A549 (cell line): ENCODE measurements around the gene STX1B. TPM values are rescaled to one million over a fixed set of nuclear protein-coding genes. Genes with fewer than 3 reads are reported as not detected.

Experiments used
- ATAC-seq, 2 experiments: fragments of 200-7000 bp in 1 of 2; fragments of >200 bp in 1 of 2; cut with Nextera tagmentation in 1 of 2; cut with Tn5 transposase in 1 of 2; 3 replicates each; pipeline versions ENCODE4 v1.8.0 to v1.9.1; 2018 to 2020; ENCODE audit warnings: mild to moderate bottlenecking in 1 of 2, moderate library complexity in 1 of 2
- CTCF ChIA-PET: fragments of 300-600 bp; sonication (Branson Sonifier 250); formaldehyde crosslinking; extraction: SDS; loops from one replicate; lab custom pipeline; 2021; ENCODE audit warnings: antibody characterized with exemption, inconsistent platforms; lab: Yijun Ruan, JAX
- POLR2A ChIA-PET: fragments of 350-600 bp; formaldehyde crosslinking; extraction: SDS; loops from one replicate; lab custom pipeline; 2021; ENCODE audit warnings: antibody characterized with exemption, inconsistent platforms; lab: Yijun Ruan, JAX
- DNase-seq, 2 experiments: peaks; one replicate each; pipeline versions ENCODE4 v3.0.0 to v3.0.0-alpha.2; 2011 to 2016; ENCODE audit warnings: low read depth in 1 of 2, low spot score in 1 of 2
- FAIRE-seq: peaks from 2 replicates; lab custom pipeline; 2011; peaks lifted over from hg19 to GRCh38; lab: Jason Lieb, UNC
- H3K27ac ChIP-seq, 2 experiments: fragments of >200 bp; sonication (Bioruptor Twin); formaldehyde crosslinking; 3 replicates each; pipeline ENCODE4 v1.5.1; 2016 to 2017
- H3K4me1 ChIP-seq: fragments of >200 bp; sonication (Bioruptor Twin); formaldehyde crosslinking; 3 replicates; pipeline ENCODE4 v1.6.1; 2016
- H3K4me2 ChIP-seq: fragments of >200 bp; sonication (Bioruptor Twin); formaldehyde crosslinking; 3 replicates; pipeline ENCODE4 v1.6.1; 2016
- H3K4me3 ChIP-seq: fragments of >200 bp; sonication (Bioruptor Twin); formaldehyde crosslinking; 3 replicates; pipeline ENCODE4 v1.5.1; 2016
- H3K9me3 ChIP-seq: fragments of >200 bp; sonication (Bioruptor Twin); formaldehyde crosslinking; 3 replicates; pipeline ENCODE4 v1.6.1; 2016
- CBX2 ChIP-seq: fragments of 200-600 bp; sonication (generic); IDR thresholded peaks from 2 replicates; pipeline ENCODE4 v1.6.1; 2016; ENCODE audit warnings: low read depth, mild to moderate bottlenecking, borderline replicate concordance
- CHD4 ChIP-seq: fragments of 200-600 bp; sonication (generic); IDR thresholded peaks from 2 replicates; pipeline ENCODE4 v1.6.1; 2016; ENCODE audit warnings: antibody characterized with exemption, mild to moderate bottlenecking, borderline replicate concordance
- EP300 ChIP-seq, 2 experiments: fragments of >200 bp; sonication (Bioruptor Twin); formaldehyde crosslinking; IDR thresholded peaks; 2 replicates in 1 of 2; 3 replicates in 1 of 2; pipeline ENCODE4 v1.6.1; 2016 to 2017
- HDAC2 ChIP-seq: fragments of 200-600 bp; sonication (generic); IDR thresholded peaks from 2 replicates; pipeline ENCODE4 v1.6.1; 2016
- HOXB5 ChIP-seq: fragments of 250-450 bp; sonication (Bioruptor Pico); IDR thresholded peaks from 2 replicates; pipeline ENCODE4 v1.5.0; 2020; ENCODE audit warnings: mild to moderate bottlenecking, moderate library complexity
- KDM1A ChIP-seq: fragments of 200-600 bp; sonication (generic); IDR thresholded peaks from 2 replicates; pipeline ENCODE4 v1.6.1; 2016; ENCODE audit warnings: low read depth, mild to moderate bottlenecking
- NFE2L2 ChIP-seq: fragments of 150-350 bp; conservative IDR thresholded peaks from 2 replicates; pipeline ENCODE4 v1.6.1; 2014; ENCODE audit warnings: low read length
- POLR2AphosphoS2 ChIP-seq: conservative IDR thresholded peaks from 2 replicates; pipeline ENCODE4 v1.6.1; 2012; ENCODE audit warnings: low read length, improper control_type of control experiment, inconsistent platforms
- RFX5 ChIP-seq: fragments of 450-650 bp; IDR thresholded peaks from 2 replicates; pipeline ENCODE4 v1.7.1; 2014; ENCODE audit warnings: antibody characterized with exemption, mild to moderate bottlenecking, moderate library complexity
- SMC3 ChIP-seq: fragments of >200 bp; sonication (Bioruptor Twin); formaldehyde crosslinking; IDR thresholded peaks from 3 replicates; pipeline ENCODE4 v1.6.1; 2018; ENCODE audit warnings: inconsistent platforms
- ZC3H11A ChIP-seq: fragments of 450-650 bp; IDR thresholded peaks from 2 replicates; pipeline ENCODE4 v1.6.1; 2014; ENCODE audit warnings: antibody characterized with exemption, mild to moderate bottlenecking
- ZFP36 ChIP-seq: fragments of 450-650 bp; IDR thresholded peaks from 2 replicates; pipeline ENCODE4 v1.6.1; 2014; ENCODE audit warnings: borderline replicate concordance; ENCODE audit not compliant: partially characterized antibody
- ZSCAN20 ChIP-seq: fragments of 250-450 bp; sonication (Bioruptor Pico); IDR thresholded peaks from 2 replicates; pipeline ENCODE4 v1.8.0; 2022; ENCODE audit warnings: mild to moderate bottlenecking, moderate library complexity
- WGBS: methylation state at CpG from one replicate; pipeline ENCODE4 v1.1.6; 2017; ENCODE audit errors: missing lambda C conversion rate; 5-methylcytosine and 5-hydroxymethylcytosine counted together
- polyA plus RNA-seq, 4 experiments: library from polyadenylated mRNA; depleted of rRNA in 3 of 4; stranded (reverse); fragments of >200 nt; fragmentation: RNase III in 1 of 4; extraction: RNeasy Plus Mini Kit Qiagen cat#74134 plus additional on column Dnase treatment in 1 of 4; gene quantifications; 2 replicates in 3 of 4; 3 replicates in 1 of 4; pipeline ENCODE4 v1.2.3, GENCODE V29; 2011 to 2017
- TF ChIP-seq, protein P1 (sequence below): fragments of >200 bp; sonication (Bioruptor Twin); formaldehyde crosslinking; IDR thresholded peaks from 3 replicates; pipeline ENCODE4 v1.5.1; 2016
- TF ChIP-seq, protein P2 (sequence below): fragments of 200-600 bp; sonication (generic); IDR thresholded peaks from 2 replicates; pipeline ENCODE4 v1.6.1; 2016; ENCODE audit warnings: antibody characterized with exemption, mild to moderate bottlenecking, moderate library complexity
- TF ChIP-seq, protein P3 (sequence below): IDR thresholded peaks from 2 replicates; pipeline ENCODE4 v1.6.1; 2012

STX1B gene
- polyA plus RNA-seq, 2 of the 4 experiments (the other 2 are of a cell fraction): 2.4 to 2.6 TPM

DNA sequence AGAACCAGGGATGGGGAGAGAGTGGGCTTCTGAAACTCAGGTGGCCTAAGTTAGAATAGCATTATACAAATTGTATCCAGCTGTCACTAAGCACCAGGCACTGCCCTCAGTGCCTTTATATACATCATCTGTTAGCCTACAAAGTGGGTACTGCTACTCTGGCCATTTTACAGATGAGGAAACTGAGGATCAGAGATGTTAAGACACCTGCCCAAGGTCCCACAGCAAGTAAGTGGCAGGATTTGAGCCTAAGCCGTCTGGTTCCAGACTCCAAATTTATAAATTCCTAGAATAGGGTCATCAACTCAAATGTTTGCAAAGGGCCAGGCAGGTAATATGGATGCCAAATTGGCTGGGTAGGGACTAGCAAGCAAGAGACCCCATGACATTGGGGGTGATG, 59.2 kb downstream of the STX1B start:
- TF ChIP-seq CBX2 (no peak), CHD4 (peak; percentile 79; the same call in 1 of the 2 replicates), EP300 (IDR thresholded peaks at IDR 0.05) (no peak), HDAC2 (peak; percentile 69; the same call in 1 of the 2 replicates), RFX5 (no peak), KDM1A (peak; percentile 88), ZFP36 (peak; percentile 24)
- no peak overlapping the region for H3K4me3 ChIP-seq
- H3K4me1 ChIP-seq: peaks cover 26% of the 10 kb centered on the region
- CTCF ChIA-PET: interaction anchor here (1.6 to 8.2 kb wide), 4 partner anchors 9 to 491 kb away, joined by 4 to 78 read pairs (median 6); partner anchors contain the start of gene ZNF843
- no peak for DNase-seq
- no peaks in the 10 kb centered on the region for H3K9me3 ChIP-seq
- no peak for FAIRE-seq
- H3K27ac ChIP-seq: no peak overlapping the region; a peak in 1 of 6 replicates
- 91% methylated on average over 1 of the region's 1 CpG for WGBS
- ATAC-seq: no peak
- no peak overlapping the region for H3K4me2 ChIP-seq
- POLR2A ChIA-PET: no interaction called here

- DNase-seq (no peak), FAIRE-seq (no peak), ATAC-seq (no peak)
- peak overlapping the region; percentile 88 for H3K4me2 ChIP-seq
- no peaks in the 10 kb centered on the region for H3K9me3 ChIP-seq
- POLR2A ChIA-PET: interaction anchor here (1.0 kb wide), 1 partner anchor 124 kb away, joined by 3 read pairs; the partner anchor contains the start of genes ZNF646 and ZNF668
- H3K27ac ChIP-seq: peak overlapping the region; percentile 90 to 99; a peak in 5 of 6 replicates
- no peak for TF ChIP-seq SMC3
- TF ChIP-seq, protein P1, sequence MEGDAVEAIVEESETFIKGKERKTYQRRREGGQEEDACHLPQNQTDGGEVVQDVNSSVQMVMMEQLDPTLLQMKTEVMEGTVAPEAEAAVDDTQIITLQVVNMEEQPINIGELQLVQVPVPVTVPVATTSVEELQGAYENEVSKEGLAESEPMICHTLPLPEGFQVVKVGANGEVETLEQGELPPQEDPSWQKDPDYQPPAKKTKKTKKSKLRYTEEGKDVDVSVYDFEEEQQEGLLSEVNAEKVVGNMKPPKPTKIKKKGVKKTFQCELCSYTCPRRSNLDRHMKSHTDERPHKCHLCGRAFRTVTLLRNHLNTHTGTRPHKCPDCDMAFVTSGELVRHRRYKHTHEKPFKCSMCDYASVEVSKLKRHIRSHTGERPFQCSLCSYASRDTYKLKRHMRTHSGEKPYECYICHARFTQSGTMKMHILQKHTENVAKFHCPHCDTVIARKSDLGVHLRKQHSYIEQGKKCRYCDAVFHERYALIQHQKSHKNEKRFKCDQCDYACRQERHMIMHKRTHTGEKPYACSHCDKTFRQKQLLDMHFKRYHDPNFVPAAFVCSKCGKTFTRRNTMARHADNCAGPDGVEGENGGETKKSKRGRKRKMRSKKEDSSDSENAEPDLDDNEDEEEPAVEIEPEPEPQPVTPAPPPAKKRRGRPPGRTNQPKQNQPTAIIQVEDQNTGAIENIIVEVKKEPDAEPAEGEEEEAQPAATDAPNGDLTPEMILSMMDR: no peak
- no peak for TF ChIP-seq HOXB5 (CRISPR knock-in tag)
- no peak for TF ChIP-seq ZC3H11A
- no peak for TF ChIP-seq POLR2AphosphoS2
- TF ChIP-seq, protein P2, sequence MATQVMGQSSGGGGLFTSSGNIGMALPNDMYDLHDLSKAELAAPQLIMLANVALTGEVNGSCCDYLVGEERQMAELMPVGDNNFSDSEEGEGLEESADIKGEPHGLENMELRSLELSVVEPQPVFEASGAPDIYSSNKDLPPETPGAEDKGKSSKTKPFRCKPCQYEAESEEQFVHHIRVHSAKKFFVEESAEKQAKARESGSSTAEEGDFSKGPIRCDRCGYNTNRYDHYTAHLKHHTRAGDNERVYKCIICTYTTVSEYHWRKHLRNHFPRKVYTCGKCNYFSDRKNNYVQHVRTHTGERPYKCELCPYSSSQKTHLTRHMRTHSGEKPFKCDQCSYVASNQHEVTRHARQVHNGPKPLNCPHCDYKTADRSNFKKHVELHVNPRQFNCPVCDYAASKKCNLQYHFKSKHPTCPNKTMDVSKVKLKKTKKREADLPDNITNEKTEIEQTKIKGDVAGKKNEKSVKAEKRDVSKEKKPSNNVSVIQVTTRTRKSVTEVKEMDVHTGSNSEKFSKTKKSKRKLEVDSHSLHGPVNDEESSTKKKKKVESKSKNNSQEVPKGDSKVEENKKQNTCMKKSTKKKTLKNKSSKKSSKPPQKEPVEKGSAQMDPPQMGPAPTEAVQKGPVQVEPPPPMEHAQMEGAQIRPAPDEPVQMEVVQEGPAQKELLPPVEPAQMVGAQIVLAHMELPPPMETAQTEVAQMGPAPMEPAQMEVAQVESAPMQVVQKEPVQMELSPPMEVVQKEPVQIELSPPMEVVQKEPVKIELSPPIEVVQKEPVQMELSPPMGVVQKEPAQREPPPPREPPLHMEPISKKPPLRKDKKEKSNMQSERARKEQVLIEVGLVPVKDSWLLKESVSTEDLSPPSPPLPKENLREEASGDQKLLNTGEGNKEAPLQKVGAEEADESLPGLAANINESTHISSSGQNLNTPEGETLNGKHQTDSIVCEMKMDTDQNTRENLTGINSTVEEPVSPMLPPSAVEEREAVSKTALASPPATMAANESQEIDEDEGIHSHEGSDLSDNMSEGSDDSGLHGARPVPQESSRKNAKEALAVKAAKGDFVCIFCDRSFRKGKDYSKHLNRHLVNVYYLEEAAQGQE: no peak
- no peak for TF ChIP-seq ZSCAN20
- TF ChIP-seq, protein P3, sequence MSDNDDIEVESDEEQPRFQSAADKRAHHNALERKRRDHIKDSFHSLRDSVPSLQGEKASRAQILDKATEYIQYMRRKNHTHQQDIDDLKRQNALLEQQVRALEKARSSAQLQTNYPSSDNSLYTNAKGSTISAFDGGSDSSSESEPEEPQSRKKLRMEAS: no peak
- TF ChIP-seq CBX2: no peak
- no peak for TF ChIP-seq NFE2L2
- peak overlapping the region; percentile 73; the same call in 2 of the 3 replicates for H3K4me3 ChIP-seq
- peaks cover 26% of the 10 kb centered on the region for H3K4me1 ChIP-seq
- CTCF ChIA-PET: interaction anchor here (1.6 to 8.2 kb wide), 4 partner anchors 9 to 492 kb away, joined by 4 to 78 read pairs (median 6); partner anchors contain the start of gene ZNF843
- WGBS: 89% methylated on average over 5 of the region's 8 CpGs
Observed at GRCh38 chr16:30950516-30951065, 59.8 kb downstream of the STX1B start.
